Measurements from ENCODE around the gene SETBP1.
"Not testable (repeated sequence)": the region's sequence is repeated elsewhere in the genome, so short reads cannot be mapped to it uniquely, and the experiment has no call there.

Gene SETBP1

DNA sequence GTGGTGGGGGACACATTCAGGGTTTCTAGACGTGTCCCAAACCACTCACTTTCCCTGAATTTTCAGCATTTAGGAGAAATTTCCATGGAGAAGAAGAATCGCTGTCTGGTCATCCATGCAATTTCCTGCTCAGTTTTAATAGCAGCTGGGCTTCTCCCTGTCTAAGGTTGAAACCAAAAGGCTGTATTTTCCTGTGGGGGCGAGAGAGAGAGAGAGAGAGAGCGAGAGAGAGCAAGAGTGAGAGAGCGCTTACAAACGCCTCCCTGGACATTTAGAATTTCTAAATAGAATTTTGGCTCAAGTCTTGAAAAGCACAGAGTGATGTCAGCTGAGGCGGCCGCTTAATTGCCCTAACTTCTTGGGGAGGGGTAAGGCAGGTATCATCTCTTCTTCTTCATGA lies 110.8 kb downstream of the SETBP1 start:
- DNase-seq (ENCODE audit: low read depth): no peak

DNA sequence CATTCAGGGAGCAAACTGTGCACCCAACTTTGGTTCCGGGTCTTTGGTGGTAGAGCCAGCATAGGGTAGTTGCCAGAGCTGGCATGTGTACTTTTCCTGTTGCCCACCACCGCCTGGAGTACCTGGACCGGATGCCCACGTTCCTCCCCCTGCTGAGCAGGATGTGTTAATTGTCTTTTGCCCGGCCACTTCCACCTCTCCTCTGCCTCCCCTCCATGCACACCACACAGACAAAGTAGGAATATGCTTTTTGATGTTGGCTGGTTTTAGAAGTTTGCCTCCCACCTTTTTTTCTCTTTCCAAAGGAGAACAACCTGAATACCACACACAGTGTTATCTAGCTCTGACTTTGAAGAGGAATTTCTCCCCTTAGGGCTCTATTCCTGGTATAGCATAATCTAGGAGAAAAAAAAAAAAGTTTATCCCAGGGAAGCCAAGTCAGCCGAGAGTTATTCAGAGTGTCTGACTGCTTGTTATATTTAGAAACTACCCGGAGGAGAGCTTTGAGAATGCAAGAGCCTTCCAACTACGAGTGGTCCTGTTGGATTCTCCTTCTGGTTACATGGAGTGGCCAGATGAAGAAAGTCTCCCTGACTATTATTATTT lies 111.9 kb downstream of the SETBP1 start:
- no peak for DNase-seq (ENCODE audit: low read depth)

DNA sequence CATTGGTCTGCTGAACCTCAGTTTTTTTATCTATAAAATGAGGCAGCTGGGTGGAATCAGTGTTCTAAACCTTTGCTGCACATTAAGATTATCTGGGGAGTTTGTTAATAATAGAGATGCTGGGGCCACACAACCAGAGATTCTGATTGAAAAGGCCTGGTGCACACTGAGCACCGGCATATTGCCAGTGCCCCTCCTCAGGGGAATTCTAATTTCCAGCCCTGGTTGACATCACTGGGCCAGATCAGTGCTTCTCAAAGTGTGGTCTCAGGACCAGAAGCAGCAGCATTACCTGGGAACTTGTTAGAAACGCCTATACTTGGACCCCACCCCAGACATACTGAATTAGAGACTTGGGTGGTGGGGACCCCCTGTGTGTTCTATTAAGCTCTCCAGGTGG lies 112.5 kb downstream of the SETBP1 start:
- no peak for DNase-seq (ENCODE audit: low read depth)

DNA sequence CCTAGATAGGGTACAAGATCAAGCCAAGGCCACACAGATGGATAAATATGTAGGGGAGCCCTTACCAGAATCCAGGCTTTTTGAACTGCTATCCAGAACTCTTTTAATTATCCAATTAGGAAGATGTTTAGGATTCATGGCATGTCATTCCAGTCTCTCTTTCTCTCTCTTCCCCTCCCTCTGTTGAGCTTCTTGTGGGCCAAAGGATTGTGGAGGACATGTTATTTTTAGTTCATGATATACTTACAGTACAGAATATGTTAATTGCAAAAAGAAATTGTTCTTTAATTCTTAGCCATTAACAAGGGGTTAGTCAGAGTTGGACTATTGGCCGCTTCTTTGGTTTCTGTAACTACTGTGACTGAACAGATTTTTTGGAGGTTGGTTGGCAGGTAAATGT lies 113.0 kb downstream of the SETBP1 start:
- DNase-seq (ENCODE audit: low read depth): no peak

DNA sequence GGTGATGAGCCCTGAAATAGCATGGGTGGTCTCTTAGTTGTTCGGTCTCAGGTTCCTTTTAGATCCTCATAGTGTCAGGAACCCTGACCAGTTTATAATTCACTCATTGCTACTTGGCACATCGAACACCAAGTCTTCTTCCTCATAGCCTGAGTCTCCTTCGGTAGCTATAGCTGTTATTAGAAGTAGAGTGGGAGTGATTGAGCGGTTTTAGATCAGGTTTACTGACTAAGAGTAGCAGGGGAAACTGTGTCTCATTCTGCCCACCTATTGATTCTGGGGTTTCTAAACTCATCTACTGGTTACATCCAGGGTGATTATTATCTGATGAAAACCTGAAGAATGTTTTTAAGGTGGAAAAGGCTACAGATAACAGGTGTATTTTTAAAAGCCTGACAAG lies 114.6 kb downstream of the SETBP1 start:
- DNase-seq (ENCODE audit: low read depth): no peak

DNA sequence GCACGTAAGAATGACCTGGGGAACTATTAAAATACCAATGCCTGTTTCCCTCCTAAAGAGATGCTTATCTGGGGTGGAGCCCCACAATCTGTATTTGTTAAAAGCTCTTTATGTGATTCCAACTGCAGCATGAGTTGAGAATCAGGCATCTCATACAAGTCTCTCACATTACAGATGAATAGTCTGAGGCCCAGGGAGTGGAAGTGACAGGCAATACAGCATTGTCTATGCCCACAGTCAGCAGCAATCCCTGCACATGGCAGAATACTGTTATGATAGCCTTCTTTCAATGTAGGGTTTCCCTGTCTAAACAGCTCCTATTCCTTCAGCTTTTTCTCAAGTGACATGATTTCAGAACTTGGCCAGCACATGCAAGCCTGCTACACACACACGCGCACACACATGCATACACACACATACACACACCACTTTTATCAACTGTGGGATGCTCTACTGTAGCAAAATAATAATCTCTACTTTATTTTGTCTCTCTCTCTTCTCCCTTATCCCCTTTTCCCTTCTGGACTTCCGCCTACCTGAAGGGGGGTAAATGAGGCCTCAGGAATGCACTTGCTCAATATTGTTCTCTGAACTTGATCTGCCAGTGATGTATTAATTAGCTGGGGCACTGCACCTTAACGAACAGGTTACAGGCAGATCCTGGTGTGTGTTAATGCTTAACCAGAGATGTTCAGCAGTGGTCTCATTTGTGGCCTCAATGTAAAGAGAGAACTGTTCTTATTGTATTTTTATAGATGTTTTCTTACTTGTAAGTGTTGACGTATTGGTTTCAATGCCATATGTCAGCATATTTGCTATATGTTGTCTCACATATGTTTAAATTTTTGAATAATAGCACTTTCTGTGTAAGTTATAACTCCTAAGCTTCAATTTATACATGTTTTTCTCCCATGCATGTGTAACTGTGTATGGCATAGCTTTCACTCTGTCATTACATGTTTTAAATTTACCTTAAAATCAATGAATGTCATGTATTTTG lies 116.0 kb downstream of the SETBP1 start:
- DNase-seq (ENCODE audit: low read depth): no peak

DNA sequence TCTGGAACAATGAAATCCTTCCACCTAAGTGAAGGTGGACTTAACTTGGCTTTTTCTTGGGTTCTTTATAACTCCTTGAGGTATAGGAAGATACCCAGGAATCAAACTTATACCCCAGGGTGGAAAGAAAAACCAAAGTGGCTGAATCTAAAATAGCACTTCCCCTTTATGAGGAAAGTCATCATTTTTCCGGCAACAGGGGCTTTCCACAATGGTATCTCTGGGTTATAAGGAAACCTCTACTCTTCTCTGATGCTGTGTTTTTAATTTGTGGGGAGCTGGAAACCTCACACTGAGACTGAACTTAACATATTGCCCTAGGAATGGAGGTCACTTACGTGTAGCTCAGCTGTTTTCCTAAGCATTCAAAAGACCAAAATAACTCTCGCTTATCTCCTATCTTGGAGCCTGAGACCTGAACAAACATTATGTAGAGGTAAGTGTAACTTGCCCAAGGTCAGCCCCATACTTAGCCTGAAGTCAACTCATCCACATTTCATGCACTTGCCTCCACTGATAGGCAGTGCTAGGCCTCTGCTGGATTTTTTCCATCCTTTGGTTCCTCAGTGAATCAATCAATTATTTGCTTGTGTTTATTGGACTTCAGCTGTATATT lies 117.9 kb downstream of the SETBP1 start:
- no peak for DNase-seq (ENCODE audit: low read depth)

DNA sequence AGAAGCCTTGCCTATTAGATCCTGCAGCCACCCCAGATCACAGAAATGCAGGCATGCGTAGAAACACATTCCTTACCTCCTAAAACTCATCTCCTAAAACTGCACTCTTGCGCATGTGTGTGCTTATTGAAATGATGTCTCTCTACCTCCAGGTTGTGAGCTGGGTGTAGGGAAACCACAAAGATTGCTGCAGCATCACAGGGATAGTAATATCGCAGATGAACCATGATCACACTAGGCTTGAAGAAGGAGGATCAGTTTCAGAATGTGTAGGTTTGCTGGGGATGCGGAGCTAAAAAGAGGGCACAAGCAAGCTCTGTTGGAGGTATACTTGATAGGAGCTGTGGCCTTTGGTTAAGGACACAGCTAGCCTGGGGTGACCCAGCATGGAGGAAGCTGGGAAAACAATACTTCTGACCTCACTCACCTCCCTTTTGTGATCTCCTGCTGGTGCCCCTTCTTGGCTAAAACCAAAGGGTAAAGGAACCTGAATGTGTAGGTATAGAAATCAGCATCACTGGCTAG lies 118.8 kb downstream of the SETBP1 start:
- DNase-seq (ENCODE audit: low read depth): no peak

DNA sequence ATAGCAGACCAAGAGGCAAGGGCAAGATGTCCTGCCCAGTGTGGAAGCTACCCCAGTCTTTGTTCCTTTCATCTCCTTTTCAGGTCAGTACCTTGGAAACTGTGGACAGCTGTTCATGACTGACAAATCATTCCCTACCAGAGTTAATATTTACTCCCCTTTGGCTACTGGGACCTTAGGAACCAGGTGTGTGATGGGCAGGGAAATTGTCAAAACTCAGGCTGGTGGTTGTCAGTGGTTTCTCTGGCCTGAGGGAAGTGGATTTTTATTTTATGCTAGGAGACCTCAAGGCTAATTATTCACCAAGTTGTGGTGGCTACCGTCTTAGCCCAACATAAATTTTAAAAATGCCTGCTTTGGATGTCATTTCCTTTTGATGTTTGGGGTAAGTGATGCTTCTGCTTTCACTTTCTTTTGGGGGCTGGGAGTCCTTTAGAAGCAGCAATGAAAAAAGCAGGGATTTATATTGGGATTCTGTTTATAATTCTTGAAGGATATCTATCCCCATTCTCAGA lies 119.3 kb downstream of the SETBP1 start:
- no peak for DNase-seq (ENCODE audit: low read depth)

DNA sequence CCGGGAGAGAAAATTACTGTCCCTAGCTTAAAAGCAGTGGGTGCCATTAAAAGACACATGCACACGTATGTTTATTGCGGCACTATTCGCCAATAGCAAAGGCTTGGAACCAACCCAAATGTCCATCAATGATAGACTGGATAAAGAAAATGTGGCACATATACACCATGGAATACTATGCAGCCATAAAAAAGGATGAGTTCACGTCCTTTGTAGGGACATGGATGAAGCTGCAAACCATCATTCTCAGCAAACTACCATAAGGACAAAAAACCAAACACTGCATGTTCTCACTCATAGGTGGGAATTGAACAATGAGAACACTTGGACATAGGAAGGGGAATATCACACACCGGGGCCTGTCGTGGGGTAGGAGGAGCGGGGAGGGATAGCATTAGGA lies 120.1 kb downstream of the SETBP1 start:
- not testable (repeated sequence) for DNase-seq (ENCODE audit: low read depth)

DNA sequence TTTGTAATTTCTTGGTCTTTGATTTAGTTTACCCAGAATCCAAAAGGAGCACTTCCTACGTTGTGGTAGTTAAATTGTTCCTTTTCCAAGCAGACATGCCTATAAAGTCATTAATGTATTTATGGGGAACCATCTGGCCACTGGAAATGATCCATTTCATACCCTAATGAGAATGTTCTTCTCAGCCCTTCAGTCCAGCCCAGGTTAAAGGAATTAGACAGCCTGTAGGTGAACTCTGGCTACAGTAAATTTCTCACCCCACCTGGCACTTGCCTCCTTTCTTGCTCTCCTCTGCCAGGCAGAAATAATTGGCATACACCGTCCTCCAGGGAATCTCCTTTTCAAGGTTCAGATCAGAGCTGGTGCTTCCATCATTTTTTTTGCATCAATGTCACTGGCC lies 121.1 kb downstream of the SETBP1 start:
- no peak for DNase-seq (ENCODE audit: low read depth)

DNA sequence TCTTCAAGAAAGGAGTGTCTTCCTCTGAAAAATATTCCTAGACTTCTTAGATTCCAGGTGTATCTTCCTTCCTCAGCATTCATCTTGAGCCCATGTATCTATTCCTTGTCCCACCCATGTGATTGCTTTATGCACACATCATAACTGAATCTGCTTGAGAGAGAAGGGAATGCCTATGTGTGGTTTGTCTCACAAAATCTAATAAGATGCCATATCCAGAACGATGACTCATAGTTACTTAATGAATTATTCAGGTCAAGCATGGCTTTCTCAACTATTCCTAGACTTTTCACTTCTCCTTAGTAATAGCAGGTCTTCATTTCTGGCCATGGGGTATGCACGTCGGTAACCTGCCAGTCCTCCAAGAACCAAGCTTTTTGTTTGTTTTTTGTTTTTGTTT lies 121.8 kb downstream of the SETBP1 start:
- no peak for DNase-seq (ENCODE audit: low read depth)

DNA sequence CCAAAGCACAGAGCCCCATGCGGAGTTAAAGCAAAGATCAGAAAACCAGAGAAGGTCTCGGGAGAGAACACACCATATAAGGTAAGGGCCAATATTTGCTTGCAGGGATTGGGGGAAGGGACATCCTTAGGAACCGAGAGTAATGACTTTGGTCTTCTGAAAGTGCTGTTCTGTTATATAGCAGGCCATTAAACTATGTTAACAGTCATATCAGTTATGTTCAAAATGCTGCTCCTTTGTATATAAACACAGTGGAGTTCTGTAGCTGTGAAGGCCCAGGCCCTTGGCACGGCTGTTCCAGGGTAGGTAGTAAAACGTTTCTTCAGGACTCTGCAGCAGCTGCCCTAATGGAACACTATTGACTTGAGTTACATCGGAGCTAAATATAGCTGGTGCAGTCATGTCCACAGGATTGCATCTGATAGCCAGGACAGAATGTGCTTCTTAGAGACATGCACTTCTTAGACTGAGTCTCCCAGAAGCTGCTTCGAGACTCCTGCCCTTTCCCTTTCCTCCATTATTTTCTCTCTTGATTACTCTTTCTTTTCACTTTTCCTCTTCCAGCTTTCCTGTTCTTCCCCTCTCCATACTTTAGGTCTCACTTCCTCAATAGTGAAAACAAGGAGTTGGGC lies 122.4 kb downstream of the SETBP1 start:
- no peak for DNase-seq (ENCODE audit: low read depth)

DNA sequence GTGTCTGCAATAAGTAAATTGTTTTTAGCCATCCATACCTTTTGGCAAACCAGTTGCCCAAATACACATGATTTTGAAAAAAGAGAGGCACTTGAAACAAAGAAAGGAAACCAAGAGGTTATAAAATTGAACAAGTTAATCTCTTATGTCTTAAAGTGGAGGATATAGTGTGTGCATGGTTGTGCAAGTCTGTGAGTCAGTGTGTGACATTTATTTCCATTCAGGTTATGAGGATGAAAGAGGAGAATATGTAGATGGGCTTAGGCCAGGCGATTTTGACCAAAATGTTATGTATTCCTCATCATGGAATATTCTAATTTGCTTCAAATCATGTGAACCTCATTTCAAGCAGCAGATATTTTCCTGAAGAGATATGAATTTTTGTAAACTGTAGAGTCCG lies 123.3 kb downstream of the SETBP1 start:
- no peak for DNase-seq (ENCODE audit: low read depth)

DNA sequence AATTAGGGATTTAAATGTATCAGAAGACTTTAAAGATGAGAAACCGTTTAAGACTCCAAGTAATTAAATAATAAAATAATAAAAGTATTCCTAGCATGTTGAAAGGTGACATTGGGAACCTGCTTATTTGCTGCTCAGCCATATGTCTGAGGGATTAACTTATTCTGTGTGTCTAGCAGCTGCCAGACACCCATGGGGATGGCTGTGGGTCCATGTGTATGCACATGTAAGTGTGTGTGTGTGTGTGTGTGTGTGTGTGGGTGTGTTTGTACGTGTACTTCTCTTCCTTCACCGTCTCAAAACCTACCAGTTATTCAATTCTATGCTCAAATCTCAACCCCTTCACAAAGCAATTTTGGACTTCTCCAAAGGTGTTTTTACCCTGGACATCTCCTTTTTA lies 124.5 kb downstream of the SETBP1 start:
- DNase-seq (ENCODE audit: low read depth): no peak

DNA sequence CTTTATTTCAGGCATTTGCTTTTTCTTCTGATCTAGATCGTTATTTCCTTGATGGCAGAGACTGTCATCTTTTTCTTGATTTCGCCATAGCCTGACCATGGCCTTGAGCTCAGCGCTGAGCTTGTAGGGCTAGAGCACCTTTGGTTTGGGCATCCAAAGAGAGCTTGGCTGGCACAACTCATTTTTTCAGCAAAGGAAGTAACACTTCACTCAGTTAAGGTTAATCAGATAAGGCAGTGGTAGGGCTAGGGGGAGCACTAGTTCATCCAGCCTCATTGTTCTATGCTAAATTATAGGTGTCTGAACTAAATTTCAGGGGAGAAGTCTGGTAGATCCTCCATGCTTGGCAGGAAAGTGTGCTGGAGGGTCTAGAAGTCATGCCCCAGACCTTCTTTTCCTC lies 125.0 kb downstream of the SETBP1 start:
- DNase-seq (ENCODE audit: low read depth): no peak

DNA sequence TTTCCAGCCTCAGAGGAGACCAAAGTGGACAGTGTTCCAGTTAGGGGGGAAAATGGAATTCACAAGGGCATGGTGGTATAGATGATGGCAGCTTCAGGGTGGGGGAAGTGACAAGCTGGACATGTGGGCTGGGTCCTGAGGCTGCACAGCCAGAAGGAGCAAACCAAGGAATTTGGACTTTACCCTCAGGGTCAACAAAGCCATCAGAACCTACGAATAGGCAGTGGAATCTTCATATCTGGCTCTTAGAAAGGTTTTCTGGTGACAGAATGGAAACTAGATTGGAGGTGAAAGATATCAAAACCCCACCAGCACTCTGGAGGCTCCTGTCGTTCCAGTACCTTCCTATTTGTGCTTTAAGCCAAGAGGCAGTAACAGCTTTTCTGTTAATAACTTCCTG lies 127.1 kb downstream of the SETBP1 start:
- DNase-seq (ENCODE audit: low read depth): no peak

DNA sequence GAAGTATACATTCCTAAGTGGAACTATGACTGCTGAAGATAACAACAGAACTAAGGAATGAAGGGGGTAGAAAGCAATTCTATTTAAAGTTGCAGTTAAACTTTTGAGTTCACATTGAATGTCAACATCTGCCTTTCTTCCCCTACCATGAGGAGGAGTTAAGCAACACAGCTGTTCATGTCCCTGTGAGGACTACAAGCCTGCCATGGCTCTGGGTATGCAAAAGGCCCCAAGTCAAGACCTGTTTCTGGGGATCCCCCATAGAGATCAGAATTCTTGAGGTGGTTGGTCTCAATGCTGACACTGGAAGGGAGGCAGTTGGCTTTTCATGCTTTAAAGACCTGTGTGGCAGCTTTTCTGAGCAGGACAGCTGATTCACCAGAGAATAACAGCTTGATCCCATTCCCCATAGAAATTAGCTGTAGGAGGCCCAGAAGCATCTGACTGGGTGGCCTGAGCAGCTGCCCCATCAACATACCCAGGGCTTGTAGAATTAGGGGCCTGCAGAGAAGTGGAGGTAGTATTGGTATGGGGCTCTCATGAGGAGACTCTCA lies 131.0 kb downstream of the SETBP1 start:
- no peak for DNase-seq (ENCODE audit: low read depth)

DNA sequence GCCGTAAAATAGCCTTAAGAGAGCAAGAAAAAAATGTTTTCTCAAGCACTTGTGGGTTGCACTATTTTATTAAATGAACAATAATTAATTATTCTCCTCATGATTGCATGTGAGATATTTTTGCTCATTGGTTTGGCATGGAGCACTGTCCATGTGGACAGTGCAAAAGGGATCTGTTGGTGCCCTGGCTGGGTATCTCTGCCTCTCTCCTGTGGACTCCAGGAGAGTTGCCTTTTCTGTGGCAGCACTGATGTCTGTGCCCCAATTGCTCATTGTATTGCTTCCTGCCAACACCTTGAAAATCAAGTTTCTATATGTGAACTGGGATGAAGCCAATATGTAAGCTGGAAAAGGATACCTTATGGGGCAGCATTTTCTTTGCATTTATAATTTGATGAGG lies 131.7 kb downstream of the SETBP1 start:
- no peak for DNase-seq (ENCODE audit: low read depth)

DNA sequence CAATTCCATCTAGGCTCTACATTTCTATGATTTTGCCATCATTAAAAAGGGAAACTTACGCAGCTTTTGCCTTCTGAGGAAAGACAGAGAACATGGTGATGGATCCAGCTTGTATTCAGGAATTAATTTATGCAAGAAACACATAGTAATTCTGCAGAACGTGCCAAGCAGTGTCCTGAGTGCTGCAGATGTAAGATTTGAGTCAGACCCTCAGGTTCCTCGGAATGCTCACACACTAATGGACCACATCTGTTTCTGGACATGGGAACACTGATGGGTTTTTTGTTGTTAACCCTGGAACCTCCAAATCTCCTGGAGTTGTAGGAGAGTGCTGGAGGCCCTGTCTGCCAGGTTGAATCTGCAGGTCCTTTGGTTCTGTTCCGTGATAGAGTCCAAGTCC lies 132.9 kb downstream of the SETBP1 start:
- DNase-seq (ENCODE audit: low read depth): no peak

DNA sequence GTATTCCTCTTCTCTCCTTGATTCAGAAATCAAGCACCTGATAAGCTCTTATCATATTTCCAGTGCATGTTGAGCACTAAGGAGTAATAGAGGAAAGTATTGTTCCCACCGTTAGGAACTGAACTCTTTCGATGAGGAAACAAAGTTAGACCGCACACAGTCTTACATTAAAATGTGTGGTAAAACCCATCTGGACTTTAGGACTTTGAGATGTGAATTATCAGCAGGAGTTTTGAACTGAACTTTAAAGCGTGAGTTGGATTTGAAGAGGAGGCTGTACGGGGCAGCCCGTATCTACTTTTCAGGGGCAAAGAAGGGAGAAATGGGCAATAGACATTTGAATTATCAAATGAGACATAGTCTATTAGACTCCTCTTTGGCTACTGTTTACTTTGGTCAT lies 134.4 kb downstream of the SETBP1 start:
- no peak for DNase-seq (ENCODE audit: low read depth)

DNA sequence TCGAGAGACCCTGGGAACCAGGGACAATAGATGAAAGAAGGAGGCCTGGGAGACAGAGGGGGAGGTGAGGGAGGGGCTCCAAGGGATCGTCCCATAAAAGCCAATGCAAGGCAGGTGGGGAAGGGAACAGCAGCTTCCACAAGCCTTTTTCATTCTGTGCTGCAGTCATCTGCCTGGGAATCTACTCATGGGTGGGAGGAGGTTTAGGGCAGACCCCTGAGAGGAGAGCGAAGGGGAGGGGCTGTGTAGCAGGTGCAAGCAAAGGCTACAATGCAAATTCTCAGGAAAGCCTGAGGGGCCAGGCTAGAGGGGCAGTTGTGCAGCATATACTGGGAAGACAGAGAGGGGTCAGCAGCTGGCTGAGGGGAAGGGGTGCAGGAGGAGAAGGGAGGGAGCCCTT lies 135.4 kb downstream of the SETBP1 start:
- no peak for DNase-seq (ENCODE audit: low read depth)

Data from T follicular helper cell (primary cell).